ENCODE measurements around the gene NR2C2. TPM values are rescaled to one million over a fixed set of nuclear protein-coding genes. Genes with fewer than 3 reads are reported as not detected.

The NR2C2 gene
- total RNA-seq, 2 donors from 2014 or later = 33.8 to 41.3 TPM

DNA sequence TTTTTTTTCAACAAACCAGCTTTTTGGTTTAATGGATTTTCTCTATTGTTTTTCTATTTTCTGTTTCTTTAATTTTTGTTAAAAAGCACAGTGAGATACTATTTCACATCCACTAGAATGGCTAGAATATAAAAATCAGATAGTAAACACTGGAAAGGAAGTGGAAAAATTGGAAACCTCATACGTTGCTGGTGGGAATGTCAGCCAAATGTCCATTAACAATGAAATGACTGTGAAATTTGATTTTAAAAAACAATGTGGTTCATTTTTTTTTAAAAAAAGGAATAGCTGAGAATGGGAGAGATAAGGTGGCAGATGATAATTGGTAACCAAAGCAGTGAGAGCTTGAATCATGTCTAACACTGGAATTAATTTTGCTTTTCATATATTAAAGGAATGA lies 19.9 kb downstream of the NR2C2 start:
- no peaks in the 10 kb centered on the region for H3K4me1 ChIP-seq
- no peak overlapping the region for H3K4me3 ChIP-seq
- H3K9me3 ChIP-seq = no peaks in the 10 kb centered on the region
- H3K27me3 ChIP-seq = no peaks in the 10 kb centered on the region
- intact Hi-C loops (cut with DNase I) = no loop called here
- no peak for DNase-seq
- H3K36me3 ChIP-seq = no peaks in the 10 kb centered on the region
- H3K9ac ChIP-seq (ENCODE audit: low read depth in 2 of 2, low read length in 2 of 2) = no peak overlapping the region
- no peak overlapping the region for H3K27ac ChIP-seq
- TF ChIP-seq, protein P1, sequence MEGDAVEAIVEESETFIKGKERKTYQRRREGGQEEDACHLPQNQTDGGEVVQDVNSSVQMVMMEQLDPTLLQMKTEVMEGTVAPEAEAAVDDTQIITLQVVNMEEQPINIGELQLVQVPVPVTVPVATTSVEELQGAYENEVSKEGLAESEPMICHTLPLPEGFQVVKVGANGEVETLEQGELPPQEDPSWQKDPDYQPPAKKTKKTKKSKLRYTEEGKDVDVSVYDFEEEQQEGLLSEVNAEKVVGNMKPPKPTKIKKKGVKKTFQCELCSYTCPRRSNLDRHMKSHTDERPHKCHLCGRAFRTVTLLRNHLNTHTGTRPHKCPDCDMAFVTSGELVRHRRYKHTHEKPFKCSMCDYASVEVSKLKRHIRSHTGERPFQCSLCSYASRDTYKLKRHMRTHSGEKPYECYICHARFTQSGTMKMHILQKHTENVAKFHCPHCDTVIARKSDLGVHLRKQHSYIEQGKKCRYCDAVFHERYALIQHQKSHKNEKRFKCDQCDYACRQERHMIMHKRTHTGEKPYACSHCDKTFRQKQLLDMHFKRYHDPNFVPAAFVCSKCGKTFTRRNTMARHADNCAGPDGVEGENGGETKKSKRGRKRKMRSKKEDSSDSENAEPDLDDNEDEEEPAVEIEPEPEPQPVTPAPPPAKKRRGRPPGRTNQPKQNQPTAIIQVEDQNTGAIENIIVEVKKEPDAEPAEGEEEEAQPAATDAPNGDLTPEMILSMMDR (IDR thresholded peaks at IDR 0.05) = no peak

DNA sequence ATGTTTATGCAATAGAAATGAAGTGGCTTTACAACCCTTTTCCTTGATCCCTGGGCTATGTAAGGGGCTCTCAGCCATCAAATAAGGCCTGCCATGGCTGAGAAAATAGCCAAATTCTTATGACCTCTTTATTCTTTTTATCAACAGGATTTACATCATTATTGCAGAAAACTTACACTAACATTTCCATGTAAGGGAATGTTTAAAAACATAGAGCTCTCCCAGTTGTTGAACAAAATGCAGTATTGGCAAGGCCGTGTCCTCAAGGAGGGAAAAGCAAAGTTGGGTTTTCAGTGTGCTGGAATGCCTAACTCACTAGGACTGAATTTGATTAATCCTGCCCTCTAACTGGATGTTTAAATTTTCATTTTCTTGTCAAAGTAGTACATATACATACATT lies 22.3 kb downstream of the NR2C2 start:
- DNase-seq = no peak
- TF ChIP-seq, protein P1 (IDR thresholded peaks at IDR 0.05) = no peak
- Histone ChIP-seq H3K27ac (no peak overlapping the region), H3K9ac (ENCODE audit: low read depth in 2 of 2, low read length in 2 of 2) (no peak overlapping the region), H3K36me3 (no peaks in the 10 kb centered on the region), H3K4me3 (no peak overlapping the region), H3K4me1 (no peaks in the 10 kb centered on the region), H3K27me3 (no peaks in the 10 kb centered on the region), H3K9me3 (no peaks in the 10 kb centered on the region)
- intact Hi-C loops (cut with DNase I) = no loop called here

GRCh38 chr3:14976317-14976716 lies 28.9 kb downstream of the NR2C2 start:
- no peak overlapping the region for H3K27ac ChIP-seq
- DNase-seq = no peak
- H3K9ac ChIP-seq (ENCODE audit: low read depth in 2 of 2, low read length in 2 of 2) = no peak overlapping the region
- H3K27me3 ChIP-seq = no peaks in the 10 kb centered on the region
- no peaks in the 10 kb centered on the region for H3K4me1 ChIP-seq
- intact Hi-C loops (cut with DNase I) = no loop called here
- H3K4me3 ChIP-seq = no peak overlapping the region
- H3K9me3 ChIP-seq = no peaks in the 10 kb centered on the region
- TF ChIP-seq, protein P1 (IDR thresholded peaks at IDR 0.05) = no peak
- no peaks in the 10 kb centered on the region for H3K36me3 ChIP-seq

- DNase-seq = no peak
- intact Hi-C loops (cut with DNase I) = no loop called here
- no peak overlapping the region for H3K4me3 ChIP-seq
- no peak overlapping the region for H3K27ac ChIP-seq
- TF ChIP-seq, protein P1 (IDR thresholded peaks at IDR 0.05) = no peak
- H3K36me3 ChIP-seq = no peaks in the 10 kb centered on the region
- no peaks in the 10 kb centered on the region for H3K27me3 ChIP-seq
- no peak overlapping the region for H3K9ac ChIP-seq (ENCODE audit: low read depth in 2 of 2, low read length in 2 of 2)
- no peaks in the 10 kb centered on the region for H3K9me3 ChIP-seq
- H3K4me1 ChIP-seq = no peaks in the 10 kb centered on the region
Measured at GRCh38 chr3:14980689-14981088, 33.3 kb downstream of the NR2C2 start.

- Histone ChIP-seq H3K4me1 (no peaks in the 10 kb centered on the region), H3K9ac (ENCODE audit: low read depth in 2 of 2, low read length in 2 of 2) (no peak overlapping the region), H3K4me3 (no peak overlapping the region), H3K36me3 (no peaks in the 10 kb centered on the region), H3K9me3 (no peaks in the 10 kb centered on the region), H3K27ac (no peak overlapping the region), H3K27me3 (no peaks in the 10 kb centered on the region)
- intact Hi-C loops (cut with DNase I) = no loop called here
- no peak for DNase-seq
- TF ChIP-seq, protein P1 (IDR thresholded peaks at IDR 0.05) = no peak
Measured at GRCh38 chr3:14984581-14985113, 37.3 kb downstream of the NR2C2 start.
